Gastrocnemius medialis (tissue), 4 donors: ENCODE data around the gene SND1.

Experiments
- POLR2A ChIP-seq, 2 donors: fragments of 450-650 bp; IDR thresholded peaks; one replicate each; pipeline ENCODE4 v1.6.1; 2017; ENCODE audit warnings: antibody characterized with exemption in 2 of 2, mild to moderate bottlenecking in 2 of 2, moderate library complexity in 2 of 2
- TF ChIP-seq, protein P1 (sequence below), 5 experiments: fragments of 450-650 bp in 3 of 5; fragments of 200-600 bp in 2 of 5; sonication (generic) in 2 of 5; IDR thresholded peaks in 4 of 5; conservative IDR thresholded peaks in 1 of 5; 1 replicate in 4 of 5; 2 replicates in 1 of 5; pipeline ENCODE4 v1.5.1; 2016 to 2019; ENCODE audit warnings: antibody characterized with exemption in 5 of 5, mild to moderate bottlenecking in 3 of 5, moderate library complexity in 3 of 5

DNA sequence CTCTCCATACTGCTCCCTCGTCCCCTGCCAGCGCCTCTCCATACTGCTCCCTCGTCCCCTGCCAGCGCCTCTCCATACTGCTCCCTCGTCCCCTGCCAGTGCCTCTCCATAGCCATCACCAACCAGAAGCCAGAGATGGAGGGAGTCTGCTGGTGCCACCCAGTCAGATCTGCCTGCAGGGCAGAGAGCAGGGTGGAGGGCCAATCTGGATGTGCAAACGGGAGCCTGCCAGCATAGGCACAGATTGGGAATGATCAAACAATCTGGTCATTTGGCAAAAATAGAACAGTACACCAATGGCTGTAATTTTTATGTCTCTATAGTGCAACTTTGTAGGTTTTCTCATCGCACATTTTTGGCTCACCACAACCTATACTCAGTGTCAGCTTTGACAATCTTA, 456.1 kb downstream of the SND1 start:
- TF ChIP-seq, protein P1, sequence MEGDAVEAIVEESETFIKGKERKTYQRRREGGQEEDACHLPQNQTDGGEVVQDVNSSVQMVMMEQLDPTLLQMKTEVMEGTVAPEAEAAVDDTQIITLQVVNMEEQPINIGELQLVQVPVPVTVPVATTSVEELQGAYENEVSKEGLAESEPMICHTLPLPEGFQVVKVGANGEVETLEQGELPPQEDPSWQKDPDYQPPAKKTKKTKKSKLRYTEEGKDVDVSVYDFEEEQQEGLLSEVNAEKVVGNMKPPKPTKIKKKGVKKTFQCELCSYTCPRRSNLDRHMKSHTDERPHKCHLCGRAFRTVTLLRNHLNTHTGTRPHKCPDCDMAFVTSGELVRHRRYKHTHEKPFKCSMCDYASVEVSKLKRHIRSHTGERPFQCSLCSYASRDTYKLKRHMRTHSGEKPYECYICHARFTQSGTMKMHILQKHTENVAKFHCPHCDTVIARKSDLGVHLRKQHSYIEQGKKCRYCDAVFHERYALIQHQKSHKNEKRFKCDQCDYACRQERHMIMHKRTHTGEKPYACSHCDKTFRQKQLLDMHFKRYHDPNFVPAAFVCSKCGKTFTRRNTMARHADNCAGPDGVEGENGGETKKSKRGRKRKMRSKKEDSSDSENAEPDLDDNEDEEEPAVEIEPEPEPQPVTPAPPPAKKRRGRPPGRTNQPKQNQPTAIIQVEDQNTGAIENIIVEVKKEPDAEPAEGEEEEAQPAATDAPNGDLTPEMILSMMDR (IDR thresholded peaks at IDR 0.05 in 4 of 5, conservative IDR thresholded peaks at IDR 0.05 in 1 of 5) = no peak
- TF ChIP-seq POLR2A (IDR thresholded peaks at IDR 0.05) = no peak
